G401 (cell line): ENCODE measurements around the gene TMPRSS7. TPM values are rescaled to one million over a fixed set of nuclear protein-coding genes. Genes with fewer than 3 reads are reported as not detected.
A peak's percentile ranks its signal among the peaks of the same experiment; 100 is the strongest.

Experiments used
- DNase-seq: peaks from one replicate; pipeline ENCODE4 v3.0.0-alpha.2; 2015; ENCODE audit warnings: low spot score
- in situ Hi-C: cut with HindIII; loops from 2 replicates; pipeline ENCODE4 v1.10.0; 2016; ENCODE audit warnings: low sequenced_read_pairs, mixed read lengths
- total RNA-seq: library from RNA; depleted of rRNA; stranded (reverse); fragments of >200 nt; shearing (Covaris generic); gene quantifications from 2 replicates; pipeline ENCODE4 v1.2.3, GENCODE V29; 2014

Gene TMPRSS7
- total RNA-seq, 1 experiment from 2014 or later = not detected

DNA sequence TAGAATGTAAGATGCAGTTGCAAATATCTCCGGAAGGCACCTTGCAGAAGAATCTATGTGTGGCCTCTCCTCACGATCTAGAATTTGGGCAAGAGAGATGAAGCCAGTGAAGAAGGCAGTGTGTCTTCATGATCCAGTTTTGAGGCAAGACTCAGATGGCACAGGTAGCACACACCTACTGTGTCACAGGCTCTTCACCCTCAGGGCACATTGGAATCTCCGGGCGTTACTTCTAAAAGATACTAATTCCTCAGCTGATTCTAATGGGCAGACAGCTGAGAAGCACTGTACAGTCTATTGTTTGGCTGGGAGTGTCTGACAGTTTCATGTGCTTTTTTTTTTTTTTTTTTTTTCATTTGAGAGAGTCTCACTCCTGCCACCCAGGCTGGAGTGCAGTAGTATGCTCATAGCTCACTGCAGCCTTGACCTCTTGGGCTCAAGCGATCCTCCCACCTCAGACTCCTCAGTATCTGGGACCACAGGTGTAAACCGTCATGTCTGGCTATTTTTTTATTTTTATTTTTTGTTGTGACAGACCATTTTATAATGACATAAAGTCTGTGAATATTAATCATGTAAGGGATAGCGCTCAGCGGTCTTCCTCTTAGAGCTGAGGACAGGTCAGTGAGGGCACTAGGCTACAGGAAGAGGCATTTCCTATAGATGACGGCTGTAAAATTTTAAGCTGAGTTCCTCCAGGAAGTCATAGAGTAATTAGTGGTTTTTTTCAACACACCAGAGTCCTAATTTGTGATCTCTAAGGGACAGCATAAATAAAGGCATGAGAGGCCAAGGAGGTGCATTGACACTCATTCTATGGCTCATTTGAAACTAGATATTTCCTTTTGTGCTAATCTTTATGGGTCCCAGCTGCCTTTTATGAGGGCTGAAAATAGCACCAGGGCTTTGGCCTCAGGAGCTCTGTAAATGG is 55.7 kb downstream of the TMPRSS7 start:
- no peak for DNase-seq
- in situ Hi-C loops = no loop called here

DNA sequence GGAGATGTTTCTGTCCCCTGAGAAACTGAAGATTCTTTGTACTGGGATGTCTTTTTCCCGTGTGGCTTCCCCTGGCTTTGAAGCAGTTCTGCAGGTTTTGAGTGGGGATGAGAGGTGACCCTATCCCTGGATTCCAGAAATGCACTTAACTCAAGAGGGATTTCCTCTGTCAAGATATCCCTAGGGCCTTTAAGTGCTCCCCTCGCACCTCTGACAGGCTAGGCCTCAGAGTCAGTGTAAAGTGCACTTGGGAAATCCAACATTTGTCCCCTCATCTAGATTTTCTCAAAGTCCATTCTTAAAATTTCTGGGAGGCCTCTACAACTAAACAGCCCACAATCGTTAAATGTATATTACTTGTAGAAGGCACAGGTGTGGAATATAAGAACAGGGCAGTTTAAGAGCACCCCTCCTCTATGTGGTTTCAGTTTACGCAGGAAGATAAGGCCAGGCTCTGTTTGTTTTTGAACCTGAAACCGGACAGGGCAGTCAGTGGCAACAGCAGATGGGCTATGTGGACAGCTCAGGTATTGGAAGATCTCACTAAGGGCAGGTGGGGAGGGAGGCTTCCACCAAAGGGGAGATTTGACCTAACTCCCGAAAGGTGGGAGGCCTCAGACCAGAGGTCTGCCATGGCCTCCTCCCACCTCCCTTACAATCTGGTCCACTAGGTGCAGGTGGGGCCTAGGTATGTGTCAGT is 56.5 kb downstream of the TMPRSS7 start:
- DNase-seq = no peak
- in situ Hi-C loops = no loop called here

- in situ Hi-C loops = no loop called here
- no peak for DNase-seq
Observed at GRCh38 chr3:112092496-112093179, 58.1 kb downstream of the TMPRSS7 start.

- DNase-seq = no peak
- in situ Hi-C loops = no loop called here
Observed at GRCh38 chr3:112093180-112093522, 58.6 kb downstream of the TMPRSS7 start.

DNA sequence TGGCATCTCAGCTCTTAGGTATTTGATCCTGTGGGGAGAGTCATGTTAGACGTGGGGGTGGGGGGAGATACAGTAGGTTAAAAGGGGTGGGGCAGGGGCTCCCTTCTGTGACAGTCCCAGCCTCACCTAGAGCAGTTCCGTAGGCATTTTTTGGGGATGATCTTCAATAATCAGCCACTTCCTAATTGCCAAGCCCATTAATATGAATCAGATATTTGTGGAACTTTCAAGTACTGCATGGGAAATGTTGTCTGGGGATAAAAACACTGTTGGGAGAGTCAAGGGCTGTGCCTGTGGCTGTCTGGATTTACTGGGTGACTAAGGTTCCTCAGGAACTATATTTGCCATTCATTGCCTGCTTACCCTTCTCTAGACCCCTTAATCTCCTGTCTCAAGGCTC is 61.2 kb downstream of the TMPRSS7 start:
- DNase-seq = no peak
- in situ Hi-C loops = no loop called here

DNA sequence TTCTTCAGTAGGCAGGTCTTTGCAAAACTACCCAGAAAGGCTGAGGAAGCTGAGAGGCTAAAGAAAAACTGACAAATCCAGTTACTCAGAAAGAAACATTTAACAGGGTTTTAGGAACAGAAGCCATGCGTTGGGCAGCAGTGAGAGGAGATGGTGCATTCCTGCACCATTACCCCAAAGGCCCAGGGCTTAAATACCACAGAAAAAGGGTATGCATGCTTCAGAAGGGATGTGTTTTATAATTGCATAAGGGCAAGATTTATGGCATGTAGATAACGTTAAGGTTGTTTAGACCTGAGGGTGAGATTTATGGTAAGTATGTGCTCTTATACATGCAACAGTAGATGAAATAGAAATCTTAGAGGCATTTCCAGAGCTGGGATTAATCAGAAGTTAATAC is 61.6 kb downstream of the TMPRSS7 start:
- in situ Hi-C loops = no loop called here
- no peak for DNase-seq

DNA sequence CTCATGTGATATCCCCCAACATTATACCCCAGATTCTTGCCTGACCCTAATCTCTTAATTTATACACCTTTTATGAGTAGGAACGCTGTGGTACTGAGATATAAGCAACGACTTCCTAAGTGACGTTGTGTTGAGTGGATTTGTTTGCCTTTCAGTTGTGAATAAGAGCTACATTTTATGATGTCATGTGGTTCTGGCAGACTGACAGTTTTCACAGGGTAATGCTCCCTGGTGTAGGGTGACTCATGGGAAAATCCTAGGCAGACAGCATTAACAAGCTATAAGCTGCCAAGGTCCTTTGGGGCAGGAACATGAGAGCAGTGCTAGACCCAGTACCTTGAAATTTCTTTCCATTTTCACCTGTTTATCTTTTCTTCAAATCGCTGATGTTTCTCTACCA is 62.8 kb downstream of the TMPRSS7 start:
- no peak for DNase-seq
- in situ Hi-C loops = no loop called here

- no peak for DNase-seq
- in situ Hi-C loops = no loop called here
Observed at GRCh38 chr3:112101916-112102315, 67.4 kb downstream of the TMPRSS7 start.

- DNase-seq = no peak
- in situ Hi-C loops = no loop called here
Observed at GRCh38 chr3:112104774-112105173, 70.2 kb downstream of the TMPRSS7 start.

- in situ Hi-C loops = no loop called here
- DNase-seq = no peak
Observed at GRCh38 chr3:112109322-112109721, 74.8 kb downstream of the TMPRSS7 start.

- in situ Hi-C loops = no loop called here
Observed at GRCh38 chr3:112111785-112112402, 77.4 kb downstream of the TMPRSS7 start.

DNA sequence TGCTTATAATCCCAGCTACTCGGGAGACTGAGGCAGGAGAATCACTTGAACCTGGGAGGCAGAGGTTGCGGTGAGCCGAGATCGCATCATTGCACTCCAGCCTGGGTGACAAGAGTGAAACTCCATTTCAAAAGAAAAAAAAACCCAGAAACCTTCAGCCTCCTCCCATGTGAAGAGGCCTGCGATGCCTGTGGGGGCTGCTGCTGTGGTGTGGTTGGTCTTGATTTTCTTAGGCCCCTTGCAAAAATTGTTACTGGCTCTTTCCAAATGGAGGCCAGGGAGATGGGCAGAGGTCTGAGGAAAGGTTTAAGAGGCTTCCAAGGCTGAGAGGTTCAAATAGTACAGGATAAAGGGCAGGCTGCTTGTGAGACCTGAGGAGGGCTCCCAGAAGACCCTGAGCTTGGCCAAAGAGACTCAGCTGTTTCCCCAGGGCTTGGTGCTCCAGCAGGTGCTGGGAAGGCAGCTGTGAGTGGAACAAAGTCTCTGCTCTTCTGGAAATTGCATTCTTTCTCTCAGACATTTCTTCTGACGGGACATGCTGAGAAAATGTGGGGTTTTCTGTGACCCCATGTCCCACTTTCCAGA is 80.1 kb downstream of the TMPRSS7 start:
- in situ Hi-C loops = no loop called here
- DNase-seq = no peak

More at GRCh38 chr3:112111785-112112402, 77.4 kb downstream of the TMPRSS7 start:
- DNase-seq = peak; percentile 10

- in situ Hi-C loops = no loop called here
- DNase-seq = no peak
Observed at GRCh38 chr3:112115161-112115739, 80.7 kb downstream of the TMPRSS7 start.

DNA sequence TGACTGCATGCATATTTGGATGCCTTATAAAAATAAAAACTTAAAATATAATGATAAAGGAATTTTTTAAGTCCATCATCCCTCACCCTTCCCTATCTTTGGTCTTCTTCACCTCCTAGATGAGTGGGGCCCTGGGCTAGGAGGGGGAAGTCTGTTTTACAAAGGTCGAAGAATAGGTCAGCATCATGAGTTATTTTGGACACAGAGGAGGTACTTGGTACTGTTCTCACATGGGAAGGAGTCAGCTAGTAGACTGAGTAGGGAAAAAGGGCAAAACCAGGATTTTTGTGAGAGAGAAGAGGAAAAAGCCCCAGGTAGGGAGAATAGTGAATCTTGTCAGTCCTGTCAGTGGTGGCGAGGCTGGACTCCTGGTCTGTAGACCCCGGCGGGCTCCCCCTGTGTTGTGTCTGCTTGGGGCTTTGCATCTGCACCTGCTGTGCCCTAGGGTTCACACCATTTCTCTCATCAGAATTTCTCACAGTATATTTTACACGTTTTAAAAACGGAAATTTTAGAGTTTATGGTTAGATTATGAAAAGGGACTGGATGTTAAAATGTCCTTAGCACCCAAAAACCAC is 81.4 kb downstream of the TMPRSS7 start:
- in situ Hi-C loops = no loop called here
- no peak for DNase-seq

DNA sequence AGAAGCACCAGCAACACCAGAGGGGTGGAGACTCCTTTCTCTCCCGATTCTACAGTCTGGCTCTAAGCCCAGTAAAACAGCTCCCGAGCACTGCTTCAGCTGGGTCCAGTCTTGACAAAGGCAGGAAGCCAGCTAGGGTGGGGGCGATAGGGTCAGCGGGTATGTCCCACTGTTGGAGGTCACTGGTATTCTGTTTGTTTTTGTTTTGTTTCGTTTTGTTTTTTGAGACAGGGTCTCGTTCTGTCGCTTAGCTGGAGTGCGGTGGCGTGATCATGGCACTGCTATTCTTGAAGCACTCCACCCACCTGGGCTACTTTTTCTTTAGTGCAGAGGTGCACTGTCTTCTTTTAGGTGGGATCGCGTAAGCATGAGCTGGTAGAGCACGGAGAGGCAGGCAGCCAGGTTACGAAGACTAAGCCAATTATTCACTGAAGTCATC is 82.2 kb downstream of the TMPRSS7 start:
- no peak for DNase-seq
- in situ Hi-C loops = no loop called here

DNA sequence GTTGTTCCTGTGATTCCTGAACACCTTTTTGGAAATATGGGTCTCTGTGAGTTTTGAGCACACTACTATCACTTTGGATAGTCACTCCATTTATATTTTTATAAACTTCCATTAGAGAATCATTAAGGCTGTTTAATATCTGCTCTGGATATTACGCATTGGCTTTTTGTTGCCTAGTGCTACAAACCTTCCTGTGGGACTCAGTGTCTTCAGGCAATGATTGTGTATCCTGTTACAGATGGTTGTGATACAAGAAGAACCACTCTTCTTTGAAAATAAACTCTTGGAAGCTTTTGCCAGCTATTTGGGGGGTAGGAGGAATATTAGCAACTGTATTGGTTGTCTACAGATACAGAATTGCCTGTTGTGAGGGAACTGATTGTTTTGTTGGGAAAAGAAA is 82.9 kb downstream of the TMPRSS7 start:
- in situ Hi-C loops = no loop called here
- no peak for DNase-seq

- in situ Hi-C loops = no loop called here
- DNase-seq = no peak
Observed at GRCh38 chr3:112117841-112118571, 83.5 kb downstream of the TMPRSS7 start.
